ENCODE data around the gene RIN3. TPM values are rescaled to one million over a fixed set of nuclear protein-coding genes. Genes with fewer than 3 reads are reported as not detected.

RIN3 gene
- total and polyA plus RNA-seq, 2 donors (not counting 3 experiments of a cell fraction or from before 2014, with no cell fraction given) = 5.1 to 20.8 TPM

DNA sequence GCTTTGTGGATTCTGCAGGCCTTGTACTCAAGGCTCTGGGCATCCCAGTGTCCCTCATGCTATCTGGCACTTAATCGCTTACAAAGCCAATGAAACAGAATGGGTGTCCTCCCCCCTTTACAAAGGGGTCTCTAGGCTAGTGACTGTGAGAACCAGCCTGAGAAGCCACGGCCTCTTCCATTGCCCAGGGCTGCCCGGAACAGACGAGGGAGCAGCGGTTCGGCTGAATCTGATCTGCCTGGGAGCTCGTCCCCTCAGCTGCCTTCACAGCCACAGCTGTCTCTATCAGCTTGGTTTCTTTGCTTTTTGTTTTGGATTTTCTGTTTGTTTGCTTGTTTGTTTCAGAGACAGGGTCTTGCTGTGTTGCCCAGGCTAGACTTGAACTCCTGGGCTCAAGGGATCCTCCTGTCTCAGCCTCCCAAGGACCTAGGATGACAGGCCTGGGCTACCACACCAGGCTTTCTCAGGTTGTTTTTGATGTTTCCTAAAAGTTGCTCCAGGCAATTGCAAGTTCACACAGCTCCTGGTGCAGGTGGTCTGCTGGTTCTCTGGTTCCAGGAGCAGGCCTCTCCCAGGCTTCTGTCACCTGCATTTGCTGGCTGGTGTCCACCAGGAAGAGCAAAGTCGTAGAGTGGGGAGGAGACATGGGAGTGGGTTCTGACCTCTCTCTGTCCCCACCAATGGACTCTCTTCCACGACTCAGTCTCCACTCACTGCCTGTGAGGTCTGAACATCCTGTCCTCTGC lies 10.9 kb upstream of the RIN3 start:
- peaks cover 5% of the 10 kb centered on the region for H3K4me1 ChIP-seq (ENCODE audit: control insufficient read depth, extremely low read depth, insufficient read depth, low read length)
- ChIA-PET POLR2A (interaction anchor here (0.6 kb wide), 1 partner anchor 80 kb away, joined by 4 read pairs; no protein-coding TSS in a partner anchor), CTCF (interaction anchor here (0.8 kb wide), 1 partner anchor 13 kb away, joined by 3 read pairs; no protein-coding TSS in a partner anchor)
- peaks cover 0 to 2% of the 10 kb centered on the region in 2 experiments for H3K27me3 ChIP-seq (ENCODE audit: control insufficient read depth in 2 of 2, insufficient read depth in 2 of 2, low read length in 2 of 2)
- no peaks in the 10 kb centered on the region for H3K9me3 ChIP-seq (replicated peaks; ENCODE audit: control insufficient read depth, insufficient read depth, low read length)
- TF ChIP-seq POLR2A (IDR thresholded peaks at IDR 0.05; ENCODE audit: low read depth, low read length) (no peak), EZH2 (IDR thresholded peaks at IDR 0.05; ENCODE audit: borderline replicate concordance, low read depth, low read length, severe bottlenecking) (no peak), MAX (IDR thresholded peaks at IDR 0.05; ENCODE audit: insufficient read depth, insufficient read length) (no peak), FOS (IDR thresholded peaks at IDR 0.05; ENCODE audit: borderline replicate concordance, insufficient read depth, low read length) (no peak), JUN (IDR thresholded peaks at IDR 0.05; ENCODE audit: borderline replicate concordance, insufficient read depth, insufficient read length, low read depth) (no peak), GATA2 (IDR thresholded peaks at IDR 0.05; ENCODE audit: insufficient read depth, insufficient read length, low read depth, low read length) (no peak), MYC (IDR thresholded peaks at IDR 0.05; ENCODE audit: low read depth, low read length) (no peak)
- TF ChIP-seq, protein P1, sequence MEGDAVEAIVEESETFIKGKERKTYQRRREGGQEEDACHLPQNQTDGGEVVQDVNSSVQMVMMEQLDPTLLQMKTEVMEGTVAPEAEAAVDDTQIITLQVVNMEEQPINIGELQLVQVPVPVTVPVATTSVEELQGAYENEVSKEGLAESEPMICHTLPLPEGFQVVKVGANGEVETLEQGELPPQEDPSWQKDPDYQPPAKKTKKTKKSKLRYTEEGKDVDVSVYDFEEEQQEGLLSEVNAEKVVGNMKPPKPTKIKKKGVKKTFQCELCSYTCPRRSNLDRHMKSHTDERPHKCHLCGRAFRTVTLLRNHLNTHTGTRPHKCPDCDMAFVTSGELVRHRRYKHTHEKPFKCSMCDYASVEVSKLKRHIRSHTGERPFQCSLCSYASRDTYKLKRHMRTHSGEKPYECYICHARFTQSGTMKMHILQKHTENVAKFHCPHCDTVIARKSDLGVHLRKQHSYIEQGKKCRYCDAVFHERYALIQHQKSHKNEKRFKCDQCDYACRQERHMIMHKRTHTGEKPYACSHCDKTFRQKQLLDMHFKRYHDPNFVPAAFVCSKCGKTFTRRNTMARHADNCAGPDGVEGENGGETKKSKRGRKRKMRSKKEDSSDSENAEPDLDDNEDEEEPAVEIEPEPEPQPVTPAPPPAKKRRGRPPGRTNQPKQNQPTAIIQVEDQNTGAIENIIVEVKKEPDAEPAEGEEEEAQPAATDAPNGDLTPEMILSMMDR (IDR thresholded peaks at IDR 0.05; ENCODE audit: extremely low read depth in 1 of 2, insufficient read depth in 1 of 2, low read depth in 1 of 2, low read length in 2 of 2) = no peak
- no peak overlapping the region for H3K27ac ChIP-seq (ENCODE audit: insufficient read depth, low read depth, low read length)
- H3K9me1 ChIP-seq (replicated peaks; ENCODE audit: control insufficient read depth, extremely low read depth, insufficient read depth, low read length) = no peaks in the 10 kb centered on the region
- H3K4me3 ChIP-seq (replicated peaks in 1 of 3; ENCODE audit: insufficient read depth in 1 of 3, low read depth in 1 of 3, low read length in 3 of 3) = no peak overlapping the region
- dilution Hi-C loops (cut with MboI; ENCODE audit: extremely low pct_ligation_motif_present, low sequenced_read_pairs) = no loop called here
- H4K20me1 ChIP-seq (replicated peaks; ENCODE audit: control insufficient read depth, extremely low read depth, insufficient read depth, low read length) = no peaks in the 10 kb centered on the region
- no peak for FAIRE-seq
- H3K9ac ChIP-seq (replicated peaks; ENCODE audit: extremely low read depth, insufficient read depth, low read length) = no peak overlapping the region
- H3K4me2 ChIP-seq (ENCODE audit: insufficient read depth, low read length) = no peak overlapping the region
- H3K79me2 ChIP-seq (ENCODE audit: control insufficient read depth, insufficient read depth, low read length) = no peaks in the 10 kb centered on the region
- intact Hi-C loops (cut with micrococcal nuclease) = no loop called here
- BruUV-seq (replicated peaks) = no TSS peak
- H2AFZ ChIP-seq (ENCODE audit: low read depth, low read length) = no peak overlapping the region
- H3K36me3 ChIP-seq (ENCODE audit: control insufficient read depth in 2 of 2, extremely low read depth in 1 of 2, insufficient read depth in 2 of 2, low read length in 2 of 2) = no peaks in the 10 kb centered on the region
- DNase-seq (ENCODE audit: low read depth, low spot score) = no peak
